ENCODE measurements around the gene SLX4IP. TPM values are rescaled to one million over a fixed set of nuclear protein-coding genes. Genes with fewer than 3 reads are reported as not detected.
A peak's percentile ranks its signal among the peaks of the same experiment; 100 is the strongest.

The SLX4IP gene
- total and polyA plus RNA-seq, 10 donors: 2.8 to 9.0 (median 5.1) TPM

DNA sequence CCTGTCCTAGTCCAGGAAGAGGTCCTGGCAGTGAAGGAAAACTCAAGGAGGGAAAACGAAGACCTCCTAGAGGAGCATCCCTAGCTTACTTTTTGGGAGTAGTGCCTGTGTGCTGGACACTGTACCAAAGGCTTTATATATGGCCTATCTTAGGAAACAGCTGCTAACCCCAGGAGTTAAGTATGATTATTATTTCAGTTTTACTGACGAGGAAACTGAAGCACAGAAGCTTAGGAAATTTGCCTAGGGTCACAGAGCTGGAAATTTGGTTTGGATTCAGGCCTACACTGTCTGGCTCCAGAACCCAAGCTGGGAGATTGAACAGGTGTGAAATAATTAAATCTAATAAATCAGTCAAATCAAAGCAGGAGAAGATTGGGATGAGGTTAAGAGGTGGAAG lies 78.0 kb downstream of the SLX4IP start:
- WGBS, 5 donors: 62 to 79% (median 78%) methylated on average over 2 of the region's 2 CpGs
- Histone ChIP-seq H3K27ac (peak overlapping the region in 3 of 8 donors; percentile 1 to 59 (median 35)), H3K4me1 (peaks cover 8 to 76% (median 27%) of the 10 kb centered on the region in 6 donors), H3K36me3 (no peaks in the 10 kb centered on the region), H3K4me3 (no peak overlapping the region), H3K27me3 (replicated peaks in 1 of 7) (no peaks in the 10 kb centered on the region), H3K9me3 (no peaks in the 10 kb centered on the region)
- DNase-seq: no peak
- intact Hi-C loops (cut with DNase I; ENCODE audit: low total_unique reads): no loop called here
- TF ChIP-seq, protein P1, sequence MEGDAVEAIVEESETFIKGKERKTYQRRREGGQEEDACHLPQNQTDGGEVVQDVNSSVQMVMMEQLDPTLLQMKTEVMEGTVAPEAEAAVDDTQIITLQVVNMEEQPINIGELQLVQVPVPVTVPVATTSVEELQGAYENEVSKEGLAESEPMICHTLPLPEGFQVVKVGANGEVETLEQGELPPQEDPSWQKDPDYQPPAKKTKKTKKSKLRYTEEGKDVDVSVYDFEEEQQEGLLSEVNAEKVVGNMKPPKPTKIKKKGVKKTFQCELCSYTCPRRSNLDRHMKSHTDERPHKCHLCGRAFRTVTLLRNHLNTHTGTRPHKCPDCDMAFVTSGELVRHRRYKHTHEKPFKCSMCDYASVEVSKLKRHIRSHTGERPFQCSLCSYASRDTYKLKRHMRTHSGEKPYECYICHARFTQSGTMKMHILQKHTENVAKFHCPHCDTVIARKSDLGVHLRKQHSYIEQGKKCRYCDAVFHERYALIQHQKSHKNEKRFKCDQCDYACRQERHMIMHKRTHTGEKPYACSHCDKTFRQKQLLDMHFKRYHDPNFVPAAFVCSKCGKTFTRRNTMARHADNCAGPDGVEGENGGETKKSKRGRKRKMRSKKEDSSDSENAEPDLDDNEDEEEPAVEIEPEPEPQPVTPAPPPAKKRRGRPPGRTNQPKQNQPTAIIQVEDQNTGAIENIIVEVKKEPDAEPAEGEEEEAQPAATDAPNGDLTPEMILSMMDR (IDR thresholded peaks at IDR 0.05 in 8 of 11, conservative IDR thresholded peaks at IDR 0.05 in 3 of 11): no peak
- TF ChIP-seq POLR2A (IDR thresholded peaks at IDR 0.05) (no peak), POLR2AphosphoS5 (IDR thresholded peaks at IDR 0.05) (no peak)

DNA sequence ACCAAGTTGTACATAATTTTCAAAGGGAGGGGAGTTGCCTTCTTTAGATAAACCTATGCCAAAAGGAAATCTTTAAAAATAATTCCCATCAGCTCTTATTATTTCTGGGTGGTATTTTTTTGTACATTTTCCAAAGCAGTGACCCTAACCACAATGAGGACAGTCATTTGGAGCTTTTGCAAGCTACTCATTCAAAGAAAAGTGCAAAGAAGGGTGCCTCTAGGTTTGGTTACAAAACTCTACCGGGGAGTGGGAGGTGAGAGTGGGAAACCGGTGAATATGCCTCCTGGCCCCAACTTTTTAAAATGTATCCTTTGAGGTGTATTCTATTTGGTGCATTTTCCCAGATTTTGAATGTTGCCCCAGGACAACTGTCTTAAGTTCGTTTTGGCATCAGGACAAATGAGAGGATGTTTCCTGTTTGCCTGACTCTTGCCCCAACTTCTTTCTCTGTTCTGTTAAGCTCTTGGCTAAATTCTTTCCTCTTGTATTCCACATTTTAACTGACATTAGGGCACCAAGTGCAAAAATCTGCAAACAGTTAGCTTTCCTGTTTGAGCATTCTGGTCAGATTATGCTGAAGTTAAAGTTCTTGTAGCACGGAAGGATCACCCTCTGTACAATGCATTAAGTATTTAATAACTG lies 78.9 kb downstream of the SLX4IP start:
- intact Hi-C loops (cut with DNase I; ENCODE audit: low total_unique reads): no loop called here
- Histone ChIP-seq H3K27me3 (replicated peaks in 1 of 7) (no peaks in the 10 kb centered on the region), H3K9me3 (no peaks in the 10 kb centered on the region), H3K27ac (peak overlapping the region in 6 of 8 donors; percentile 3 to 59 (median 26)), H3K4me3 (no peak overlapping the region), H3K4me1 (peaks cover 8 to 67% (median 23%) of the 10 kb centered on the region in 6 donors), H3K36me3 (no peaks in the 10 kb centered on the region)
- TF ChIP-seq, protein P1 (IDR thresholded peaks at IDR 0.05 in 8 of 11, conservative IDR thresholded peaks at IDR 0.05 in 3 of 11): no peak
- no peak for TF ChIP-seq POLR2A (IDR thresholded peaks at IDR 0.05)
- no peak for TF ChIP-seq POLR2AphosphoS5 (IDR thresholded peaks at IDR 0.05)
- no peak for DNase-seq
- WGBS, 5 donors: 19 to 50% (median 43%) methylated on average over 4 of the region's 4 CpGs

DNA sequence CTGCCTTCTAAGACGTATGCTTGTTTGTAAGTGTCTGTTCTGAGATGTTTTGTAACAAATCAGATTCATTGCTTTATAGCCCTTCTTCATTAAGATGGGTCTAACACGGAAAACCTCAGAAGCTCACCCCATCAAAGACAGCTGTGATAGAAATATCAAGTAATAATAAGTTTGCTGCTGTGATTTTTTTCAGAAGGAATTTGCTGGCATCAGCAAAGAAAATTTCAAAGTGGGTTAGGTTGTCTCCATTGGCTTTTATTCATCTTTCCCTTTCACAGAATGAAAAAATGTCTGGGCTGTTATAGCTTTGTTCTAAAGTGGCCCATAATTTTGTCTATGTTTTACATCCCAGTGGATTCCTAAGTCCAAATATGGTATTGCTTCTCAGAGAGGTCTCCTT lies 81.4 kb downstream of the SLX4IP start:
- no peaks in the 10 kb centered on the region for H3K36me3 ChIP-seq
- no peaks in the 10 kb centered on the region for H3K9me3 ChIP-seq
- 37 to 60% (median 46%) methylated on average over 2 of the region's 2 CpGs for WGBS, 5 donors
- TF ChIP-seq, protein P1 (IDR thresholded peaks at IDR 0.05 in 8 of 11, conservative IDR thresholded peaks at IDR 0.05 in 3 of 11): no peak
- TF ChIP-seq POLR2A (IDR thresholded peaks at IDR 0.05) (no peak), POLR2AphosphoS5 (IDR thresholded peaks at IDR 0.05) (no peak)
- no peaks in the 10 kb centered on the region for H3K27me3 ChIP-seq (replicated peaks in 1 of 7)
- H3K27ac ChIP-seq: no peak overlapping the region
- no peak overlapping the region for H3K4me3 ChIP-seq
- no peak for DNase-seq
- peaks cover 6 to 50% (median 16%) of the 10 kb centered on the region in 6 donors for H3K4me1 ChIP-seq
- intact Hi-C loops (cut with DNase I; ENCODE audit: low total_unique reads): no loop called here

DNA sequence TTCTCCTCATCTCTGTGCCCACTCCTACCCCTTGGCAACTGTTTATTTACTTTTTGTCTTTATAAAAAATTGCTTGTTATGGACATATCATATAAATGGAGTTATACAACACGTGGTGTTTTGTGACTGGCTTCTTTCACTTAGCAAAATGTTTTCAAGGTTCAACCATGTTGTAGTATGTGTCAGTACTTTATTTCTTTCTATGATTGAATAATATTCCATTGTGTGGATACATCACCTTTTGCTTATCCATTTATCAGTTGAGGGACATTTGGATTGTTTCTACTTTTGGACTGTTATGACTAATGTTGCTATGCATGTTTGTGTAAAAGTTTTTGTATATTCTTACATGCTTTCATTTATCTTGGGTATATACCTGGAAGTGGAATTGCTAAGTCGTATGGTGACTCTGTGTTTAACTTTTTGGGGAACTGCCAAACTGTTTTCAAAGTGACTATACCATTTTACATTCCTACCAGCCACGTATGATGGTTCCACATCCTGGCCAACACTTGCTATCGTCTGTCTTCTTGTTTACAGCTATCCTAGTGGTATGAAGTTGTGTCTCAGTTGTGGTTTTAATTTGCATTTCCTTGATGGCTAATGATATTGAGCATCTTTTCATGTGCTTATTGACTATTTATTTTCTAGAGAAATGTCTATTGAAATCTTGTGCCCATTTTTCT lies 84.4 kb downstream of the SLX4IP start:
- H3K4me3 ChIP-seq: no peak overlapping the region
- H3K4me1 ChIP-seq: peaks cover 0 to 31% (median 10%) of the 10 kb centered on the region in 6 donors
- no peaks in the 10 kb centered on the region for H3K9me3 ChIP-seq
- intact Hi-C loops (cut with DNase I; ENCODE audit: low total_unique reads): no loop called here
- 48 to 61% (median 55%) methylated on average over 4 of the region's 4 CpGs for WGBS, 5 donors
- H3K36me3 ChIP-seq: no peaks in the 10 kb centered on the region
- no peak for DNase-seq
- H3K27ac ChIP-seq: no peak overlapping the region
- TF ChIP-seq POLR2A (IDR thresholded peaks at IDR 0.05) (no peak), POLR2AphosphoS5 (IDR thresholded peaks at IDR 0.05) (no peak)
- TF ChIP-seq, protein P1 (IDR thresholded peaks at IDR 0.05 in 8 of 11, conservative IDR thresholded peaks at IDR 0.05 in 3 of 11): no peak
- no peaks in the 10 kb centered on the region for H3K27me3 ChIP-seq (replicated peaks in 1 of 7)
